HG03103 (cell line): ENCODE measurements around the gene HK3.

ENCODE experiments used
- ATAC-seq: cut with Tn5 transposase; IDR thresholded peaks from one replicate; pipeline ENCODE4 v1.9.1; 2021; ENCODE audit warnings: low read depth; ENCODE audit not compliant: unreplicated experiment

Gene HK3

DNA sequence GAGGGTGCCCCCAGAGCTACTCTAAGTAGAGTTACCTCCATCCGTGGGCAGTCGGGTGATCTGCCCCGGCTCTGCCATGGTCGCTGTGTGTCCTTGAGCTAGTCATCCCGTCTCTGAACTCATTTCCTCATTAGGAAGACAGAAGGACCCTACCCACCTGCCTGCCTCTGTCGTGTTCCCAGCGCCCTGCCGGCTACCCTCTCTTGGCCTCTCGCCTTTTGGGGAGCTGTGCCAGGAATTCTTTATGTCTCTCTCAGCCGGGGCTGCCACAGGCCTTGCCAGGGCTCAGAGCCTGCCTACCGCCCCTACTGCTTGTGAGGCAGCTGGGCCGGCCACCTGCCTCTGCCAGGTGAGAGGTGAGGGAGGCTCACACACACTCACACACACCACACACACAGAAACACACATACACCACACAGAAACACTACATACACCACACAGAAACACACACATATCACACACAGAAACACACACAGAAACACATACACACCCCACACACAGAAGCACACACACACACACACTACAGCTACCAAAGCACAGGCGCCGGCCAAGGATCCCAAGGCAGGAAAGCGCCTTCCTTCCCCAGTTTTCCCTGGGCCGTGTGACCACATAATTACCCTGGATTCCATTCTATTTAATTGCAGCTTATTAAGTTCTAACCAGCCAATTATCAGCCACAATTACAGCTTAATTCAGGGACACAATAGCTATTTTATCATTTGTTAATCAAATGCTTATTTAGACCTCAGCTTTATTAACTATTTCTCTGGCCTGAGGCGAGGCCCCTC is 47.1 kb downstream of the HK3 start:
- ATAC-seq: no peak

DNA sequence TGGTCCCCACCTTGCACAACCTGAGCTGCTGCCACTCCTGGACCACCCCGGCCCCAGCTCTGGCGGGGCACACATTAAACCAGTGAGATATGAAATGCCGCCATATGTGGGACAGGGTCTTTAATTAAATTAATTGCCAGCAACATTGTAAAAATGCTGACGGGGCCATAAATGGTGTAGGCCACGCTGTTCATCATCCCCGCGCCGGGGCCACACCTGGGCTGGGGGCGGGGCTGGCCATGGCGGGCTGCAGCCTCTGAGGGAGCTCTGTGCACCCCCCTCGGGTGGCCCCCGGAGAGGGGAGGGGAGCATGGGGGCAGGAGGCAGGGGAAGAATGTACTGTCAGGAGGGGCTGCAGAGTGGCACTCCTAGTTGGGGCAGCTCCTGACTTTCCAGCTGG is 47.8 kb downstream of the HK3 start:
- no peak for ATAC-seq

DNA sequence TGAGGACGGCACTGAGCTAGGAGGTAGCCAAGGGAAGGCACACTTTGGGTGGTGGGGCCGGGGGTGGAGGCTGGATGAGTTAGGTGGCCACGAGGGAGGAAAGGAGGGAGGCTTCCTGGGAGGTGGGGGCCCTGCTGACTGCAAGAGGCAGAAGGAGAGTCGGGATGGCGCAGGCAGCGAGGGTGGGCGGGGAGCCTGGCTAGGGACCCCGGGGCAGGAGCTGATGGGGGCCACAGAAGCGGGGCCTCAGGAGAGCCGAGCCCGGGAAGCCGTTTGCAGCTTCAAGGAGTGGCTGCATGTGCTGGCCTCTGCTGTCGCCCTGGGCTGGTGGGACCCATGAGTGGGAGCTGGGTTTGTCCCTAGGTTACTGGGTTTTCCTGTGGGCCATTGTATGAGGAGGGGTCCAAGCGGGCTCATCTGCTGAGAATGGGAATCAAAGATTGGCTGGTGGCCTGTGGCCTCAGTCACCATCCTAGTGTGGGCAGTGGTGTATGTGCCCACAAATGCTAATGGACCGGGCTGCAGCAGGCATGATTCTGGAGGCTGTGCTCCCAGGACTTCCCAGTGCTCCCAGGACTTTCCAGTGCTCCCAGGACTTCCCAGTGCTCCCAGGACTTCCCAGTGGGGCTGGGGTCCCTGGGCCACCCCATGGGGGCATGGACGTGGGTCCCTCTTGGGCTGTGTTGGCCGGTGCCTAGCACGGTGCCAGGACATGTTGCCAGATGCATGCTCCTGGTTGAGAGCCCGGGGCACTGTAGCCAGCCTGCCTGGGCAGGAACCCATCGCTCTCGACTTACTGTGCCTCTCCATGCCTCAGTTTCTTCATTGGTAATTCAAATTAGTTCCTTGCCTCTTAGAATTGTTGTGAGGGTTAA is 48.5 kb downstream of the HK3 start:
- no peak for ATAC-seq

DNA sequence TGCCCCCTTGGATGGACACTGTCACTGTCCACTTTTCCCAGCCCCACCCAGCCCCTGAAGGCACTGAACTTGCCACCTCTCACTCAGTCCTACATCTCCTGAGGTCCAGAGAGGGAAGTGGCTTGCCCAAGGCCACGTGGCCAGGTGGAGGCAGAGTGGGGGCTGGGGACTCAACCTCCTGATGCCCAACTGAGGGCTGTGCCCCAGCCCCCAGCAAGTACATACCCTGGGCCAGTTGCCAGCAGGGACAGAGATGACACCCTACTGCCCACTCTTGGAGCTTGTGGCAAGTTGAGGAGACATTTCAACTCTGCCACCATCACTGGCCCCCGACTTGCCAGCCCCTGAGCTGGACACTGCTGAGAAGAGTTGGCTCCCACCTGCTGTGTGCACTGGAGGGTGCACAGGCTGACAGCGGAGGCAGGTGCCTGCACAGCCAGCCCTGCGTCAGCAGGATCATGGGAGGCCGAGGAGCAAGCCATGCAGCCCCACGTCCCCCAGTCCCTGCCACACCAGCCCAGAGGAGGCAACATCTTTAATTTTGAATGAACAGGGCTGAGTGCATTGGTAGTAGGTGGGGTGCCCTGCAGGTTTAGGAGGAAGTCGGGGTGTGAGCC is 49.4 kb downstream of the HK3 start:
- ATAC-seq: no peak

DNA sequence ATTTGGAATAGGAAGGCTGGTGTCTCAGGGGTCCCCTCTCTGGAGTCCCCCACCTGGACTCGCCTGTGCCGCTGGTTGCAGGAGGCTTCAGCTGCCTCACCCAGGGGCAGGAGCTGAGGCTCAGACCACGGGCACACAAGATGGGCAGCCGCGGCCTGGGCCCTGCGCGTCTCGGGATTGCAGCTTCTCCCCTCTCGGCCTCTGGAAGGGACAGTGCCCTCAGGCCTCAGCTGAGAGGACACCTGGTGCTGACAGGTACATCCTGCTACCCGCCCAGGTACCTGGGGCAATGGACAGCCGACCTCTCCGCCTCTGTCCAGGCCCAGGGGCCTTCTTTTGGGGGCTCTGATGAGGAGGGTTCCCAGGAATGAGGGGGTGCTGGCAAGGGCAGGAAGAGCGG is 50.5 kb downstream of the HK3 start:
- ATAC-seq: no peak

DNA sequence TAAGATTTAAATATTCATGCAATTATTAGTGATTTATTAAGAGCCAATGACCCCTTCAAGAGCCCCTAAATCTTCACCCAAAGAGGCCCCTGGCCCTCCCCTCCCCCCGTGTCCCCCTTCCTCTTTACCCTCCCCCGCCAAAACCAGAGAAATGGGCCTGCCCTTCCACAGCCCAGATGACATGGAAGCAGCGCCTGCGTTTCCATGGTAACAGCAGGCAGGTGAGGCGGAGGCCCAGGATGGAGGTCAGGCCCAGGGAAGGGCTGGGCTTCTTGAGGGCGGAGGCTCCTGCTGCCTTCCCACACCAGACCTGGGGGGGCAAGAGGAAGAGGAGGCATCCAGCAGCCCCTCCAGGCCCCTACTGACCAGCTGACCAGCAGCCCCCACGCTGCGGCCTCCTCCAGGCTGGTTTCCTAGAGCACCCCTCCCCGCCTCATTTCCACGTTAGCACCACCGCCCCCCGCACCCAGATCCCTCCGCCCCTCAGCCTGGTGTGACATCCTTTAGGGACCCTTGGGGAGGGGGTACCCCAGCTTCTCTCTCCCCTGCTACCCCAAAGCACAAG is 51.3 kb downstream of the HK3 start:
- ATAC-seq: no peak

DNA sequence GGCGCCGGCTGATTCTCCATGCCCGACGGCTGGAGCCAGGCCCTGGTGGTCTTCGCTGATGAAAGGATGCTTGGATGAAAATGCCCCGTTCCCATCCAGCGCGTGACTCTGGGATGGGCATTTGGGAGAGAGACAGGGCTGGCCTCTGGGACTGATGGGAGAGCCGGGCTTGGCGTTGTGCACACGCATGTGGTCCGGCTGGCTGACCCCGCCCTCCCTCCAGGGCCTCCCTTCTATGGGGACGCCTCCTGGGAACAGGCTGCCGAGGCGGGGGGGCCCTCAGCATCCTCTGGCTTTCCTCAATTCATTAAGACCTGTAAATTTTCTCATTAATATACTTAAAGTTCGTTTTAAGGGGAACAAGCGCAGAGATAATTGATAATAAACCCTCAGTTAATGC is 52.0 kb downstream of the HK3 start:
- no peak for ATAC-seq

DNA sequence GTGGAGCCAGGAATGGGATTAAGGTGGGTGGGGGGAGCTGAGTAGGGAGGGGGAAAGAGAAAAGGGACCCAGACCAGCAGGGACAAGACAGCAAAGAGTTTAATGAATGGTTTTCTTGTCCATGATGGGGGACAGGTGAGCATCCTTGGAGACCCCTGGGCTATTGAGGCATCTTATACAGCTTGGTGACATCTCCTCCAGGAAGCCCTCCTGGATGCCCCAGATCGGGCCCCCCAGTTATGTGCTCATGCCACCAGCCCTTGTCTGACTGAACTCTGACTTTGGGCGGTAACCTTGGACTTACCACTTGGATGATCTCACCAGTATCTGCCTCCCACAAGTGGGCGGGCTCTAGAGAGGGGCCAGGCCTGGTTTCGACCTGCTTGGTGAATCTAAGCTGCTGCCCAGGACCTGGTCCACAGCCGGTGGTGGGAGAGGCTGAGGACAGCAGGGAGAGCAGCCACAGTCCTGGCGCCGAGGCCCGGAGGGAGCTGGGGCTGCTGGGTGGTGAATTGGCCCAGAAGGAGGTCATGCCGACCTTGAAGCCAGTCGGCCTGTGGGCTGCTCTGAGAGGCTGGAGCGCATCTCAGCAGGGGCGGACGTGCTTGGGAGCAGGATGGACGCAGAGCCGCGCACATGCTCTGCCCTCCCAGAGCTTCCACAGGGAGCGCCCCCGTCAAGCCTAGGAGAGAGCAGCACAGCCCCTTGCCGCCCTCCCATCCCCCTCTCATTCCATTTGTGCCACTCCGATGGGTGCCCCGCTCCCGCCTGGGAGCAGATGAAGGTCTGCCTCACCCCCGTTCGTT is 52.6 kb downstream of the HK3 start:
- ATAC-seq: no peak

DNA sequence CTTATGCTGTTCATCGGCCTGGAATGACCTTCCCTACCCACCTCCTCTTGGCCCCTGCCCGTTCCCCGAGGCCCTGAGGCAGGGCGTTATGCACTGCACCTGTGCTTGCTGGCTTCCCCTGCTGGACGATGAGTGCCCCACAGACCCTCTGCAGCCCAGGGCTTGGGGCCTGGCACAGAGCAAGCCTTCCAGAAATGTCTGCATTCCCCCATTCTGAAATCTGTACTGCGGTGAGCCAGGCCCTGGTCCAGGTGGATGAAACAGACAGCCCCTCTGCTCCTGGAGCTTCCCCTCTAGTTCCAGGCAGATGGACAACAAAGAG is 53.8 kb downstream of the HK3 start:
- no peak for ATAC-seq

DNA sequence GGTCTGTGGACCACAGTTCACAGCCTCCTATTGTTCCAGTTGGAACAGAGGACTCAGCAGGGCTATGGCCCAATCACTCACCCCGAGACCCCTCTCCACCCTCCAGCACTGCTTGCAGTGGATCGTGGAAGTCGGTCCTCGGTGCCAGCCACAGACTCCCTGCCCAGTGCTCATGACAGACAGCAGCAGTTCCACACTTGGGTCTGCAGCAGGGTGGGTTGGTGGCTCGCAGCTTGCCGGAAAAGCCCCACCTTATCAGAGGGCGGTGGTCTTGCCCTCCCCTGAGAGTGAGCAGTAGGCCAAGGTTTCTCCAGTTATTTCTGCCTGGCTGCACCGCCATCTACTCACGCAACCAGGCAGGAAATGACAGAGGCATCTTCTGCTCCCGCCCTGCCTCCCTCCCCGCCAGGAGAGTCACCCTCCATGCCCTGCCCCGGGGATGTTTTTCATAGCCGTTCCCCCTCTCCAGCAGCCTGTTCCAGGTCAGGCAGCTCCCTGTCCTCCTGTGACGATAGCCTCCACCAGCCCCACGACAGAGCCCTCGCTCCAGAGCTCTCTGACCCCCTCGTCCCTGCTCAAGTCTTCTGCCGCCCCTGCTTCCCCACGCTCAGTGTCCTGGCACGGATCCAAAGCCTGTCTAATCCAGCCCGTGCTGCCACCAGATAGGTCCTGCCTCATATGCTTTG is 54.3 kb downstream of the HK3 start:
- no peak for ATAC-seq

DNA sequence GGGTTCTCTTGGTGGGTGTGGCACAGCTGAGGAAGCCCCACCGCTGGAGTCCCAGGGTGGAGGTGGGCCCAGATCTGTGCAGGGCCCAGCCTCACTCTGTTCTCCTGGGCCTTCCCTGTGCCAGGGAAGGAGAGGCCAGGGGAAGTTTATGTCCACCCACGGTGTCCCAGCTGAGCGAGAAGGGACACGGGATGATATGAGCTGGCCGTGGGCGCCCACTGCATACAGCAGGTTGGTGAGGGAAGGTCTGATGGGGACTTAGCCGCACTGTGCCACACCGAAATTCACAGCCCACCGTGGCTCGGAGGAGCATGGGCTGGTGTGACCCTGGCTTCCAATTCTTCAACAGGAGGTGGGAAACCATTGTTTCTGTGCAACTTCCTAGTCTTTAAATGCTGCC is 54.9 kb downstream of the HK3 start:
- ATAC-seq: no peak

DNA sequence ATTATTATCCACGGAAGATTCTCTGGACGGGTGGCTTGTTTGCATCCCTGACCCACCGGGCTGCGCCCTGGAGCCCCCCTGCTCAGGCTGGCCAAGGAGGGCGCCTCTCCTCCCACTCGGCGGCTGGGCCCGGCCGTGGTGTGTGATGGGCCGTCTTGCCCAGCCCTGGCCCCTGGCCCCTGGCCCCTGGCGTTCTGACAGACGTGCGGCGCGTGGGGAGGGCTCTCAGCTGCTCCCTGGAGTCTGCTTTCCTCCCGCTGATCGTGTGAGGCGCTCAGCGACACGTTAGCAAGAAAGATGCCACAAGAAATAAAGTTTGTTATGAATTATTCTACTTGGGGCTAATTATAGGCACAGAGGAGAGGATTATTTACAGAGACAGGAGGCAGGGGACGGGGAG is 55.5 kb downstream of the HK3 start:
- no peak for ATAC-seq

DNA sequence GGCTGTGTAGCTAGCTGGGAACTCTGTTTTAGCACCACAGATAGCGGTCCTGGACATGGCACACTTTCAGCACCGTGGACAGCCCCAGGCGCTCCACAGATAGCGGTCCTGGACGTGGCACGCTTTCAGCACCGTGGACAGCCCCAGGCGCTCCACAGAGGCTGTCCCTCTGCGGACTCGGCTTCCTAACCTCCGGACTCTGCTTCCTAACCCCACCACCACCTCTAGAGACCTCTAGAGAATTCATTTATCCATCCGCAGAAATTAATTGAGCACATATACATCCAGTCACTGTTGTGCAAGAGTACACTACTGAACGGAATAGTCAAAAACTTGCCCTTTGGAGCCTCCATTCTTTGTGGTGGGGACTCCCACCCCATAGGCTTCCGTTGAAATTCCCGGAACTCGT is 61.4 kb downstream of the HK3 start:
- ATAC-seq: no peak

DNA sequence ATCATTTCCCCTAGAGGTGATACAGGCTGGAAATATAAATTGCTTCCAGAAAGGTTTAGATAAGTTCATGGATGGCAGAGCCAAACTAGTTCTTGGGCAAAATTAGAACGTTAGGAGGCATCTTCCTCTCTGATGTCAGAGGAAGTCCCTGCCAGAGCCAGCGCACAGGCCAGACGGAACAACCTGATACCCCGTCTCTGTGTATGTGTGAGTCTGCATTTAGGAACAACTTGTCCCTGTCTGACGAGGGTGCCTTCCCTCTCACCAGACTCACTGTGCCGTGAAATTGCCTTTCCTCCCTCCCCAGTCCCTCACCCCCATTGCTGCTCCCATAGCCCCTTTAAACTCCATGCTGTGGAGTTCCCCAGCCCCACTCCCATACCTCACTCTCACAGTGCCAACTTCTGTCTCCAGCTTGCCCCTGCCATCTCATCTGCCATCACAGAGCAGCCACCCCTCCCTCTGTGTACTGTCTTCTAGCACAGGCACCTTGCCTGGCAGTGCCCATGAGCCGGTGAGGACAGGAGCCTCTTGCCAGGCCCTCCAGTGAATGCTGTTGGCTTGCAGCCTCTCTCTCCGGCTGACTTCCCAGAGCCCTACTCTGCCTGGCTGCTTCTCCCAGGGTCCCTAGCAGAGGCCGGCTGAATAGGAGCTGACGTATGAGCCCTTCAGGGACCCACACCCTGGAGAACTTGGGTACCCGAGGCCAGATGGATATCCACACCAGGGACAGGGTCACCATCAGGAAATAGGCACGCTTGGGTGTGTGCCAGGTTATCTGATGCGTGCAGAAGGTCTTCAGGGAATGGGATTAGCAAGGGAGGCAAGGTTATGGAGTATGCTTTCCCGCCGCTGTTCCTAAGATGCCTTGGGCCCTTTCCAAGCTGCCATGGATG is 62.1 kb downstream of the HK3 start:
- ATAC-seq: no peak

DNA sequence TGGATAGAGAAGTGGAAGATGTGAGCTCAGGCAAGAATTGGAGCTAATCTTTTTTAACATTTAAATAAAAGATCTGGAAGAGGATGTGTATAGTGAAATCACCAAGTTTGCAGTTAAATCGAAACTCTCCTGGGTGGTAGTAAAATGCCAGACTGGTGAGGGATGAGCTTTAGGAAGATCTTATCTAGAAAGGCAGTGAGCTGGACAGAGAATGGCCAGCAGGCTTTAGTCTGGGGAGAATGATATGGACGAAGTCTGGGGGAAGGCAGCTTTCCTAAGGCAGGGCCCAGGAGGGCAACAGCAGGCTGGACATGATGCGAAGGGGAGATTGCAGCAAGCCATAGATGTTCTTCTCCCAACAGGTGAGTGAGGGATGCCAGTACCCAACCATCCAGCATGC is 63.2 kb downstream of the HK3 start:
- ATAC-seq: no peak

DNA sequence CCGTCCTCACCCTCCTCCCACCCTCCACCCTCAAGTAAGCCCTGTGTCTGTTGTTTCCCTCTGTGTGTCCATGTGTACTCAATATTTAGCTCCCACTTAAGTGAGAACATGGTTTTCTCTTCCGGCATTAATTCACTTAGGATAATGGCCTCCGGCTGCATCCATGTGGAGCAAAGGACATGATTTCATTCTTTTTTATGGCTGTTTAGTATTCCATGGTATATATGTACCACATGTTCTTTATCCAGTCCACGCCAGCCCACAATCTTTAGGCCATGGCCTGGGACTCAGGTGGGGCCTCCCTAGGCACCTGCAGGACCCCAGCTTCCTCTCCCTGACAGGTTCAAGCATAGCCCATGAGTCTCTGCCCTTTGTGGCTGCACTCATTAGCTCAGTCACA is 65.9 kb downstream of the HK3 start:
- ATAC-seq: no peak

DNA sequence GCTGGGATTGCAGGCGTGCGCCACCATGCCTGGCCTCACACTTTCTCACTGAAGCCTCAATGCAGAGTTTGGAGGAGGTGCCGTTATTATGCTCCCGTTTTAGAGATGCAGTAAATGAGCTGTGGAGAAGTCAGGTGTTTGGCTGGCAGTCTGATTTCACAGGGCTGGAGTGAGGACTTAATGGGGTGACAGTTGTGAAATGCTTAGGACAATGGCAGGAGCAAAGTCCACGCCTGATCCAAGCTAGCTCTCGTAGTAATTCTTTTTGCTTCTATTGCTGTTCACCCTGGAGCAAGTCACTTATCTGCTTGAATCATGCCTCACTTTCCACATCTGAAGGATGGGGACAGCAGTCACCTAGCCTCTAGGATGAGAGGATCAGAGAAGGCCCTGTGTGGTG is 67.0 kb downstream of the HK3 start:
- no peak for ATAC-seq

DNA sequence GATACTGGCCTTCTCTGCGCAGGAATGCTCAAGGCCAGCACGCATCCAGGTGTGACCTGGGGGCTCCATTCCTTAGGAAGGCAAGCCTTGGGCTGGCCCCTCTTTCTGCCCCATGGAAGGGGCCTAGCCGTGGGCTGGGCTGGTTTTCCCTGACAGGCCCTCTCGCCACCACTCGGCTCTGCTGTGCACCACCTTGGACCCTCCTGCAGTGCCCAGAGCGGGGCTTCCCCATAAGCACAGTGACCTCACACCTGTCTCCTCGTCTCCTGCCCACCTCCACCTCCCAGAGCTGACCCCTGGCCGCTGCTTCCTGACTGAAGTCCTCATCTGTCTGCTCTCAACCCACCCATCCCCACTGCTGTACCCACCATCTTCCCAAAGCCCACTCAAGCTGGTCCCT is 67.7 kb downstream of the HK3 start:
- ATAC-seq: no peak

DNA sequence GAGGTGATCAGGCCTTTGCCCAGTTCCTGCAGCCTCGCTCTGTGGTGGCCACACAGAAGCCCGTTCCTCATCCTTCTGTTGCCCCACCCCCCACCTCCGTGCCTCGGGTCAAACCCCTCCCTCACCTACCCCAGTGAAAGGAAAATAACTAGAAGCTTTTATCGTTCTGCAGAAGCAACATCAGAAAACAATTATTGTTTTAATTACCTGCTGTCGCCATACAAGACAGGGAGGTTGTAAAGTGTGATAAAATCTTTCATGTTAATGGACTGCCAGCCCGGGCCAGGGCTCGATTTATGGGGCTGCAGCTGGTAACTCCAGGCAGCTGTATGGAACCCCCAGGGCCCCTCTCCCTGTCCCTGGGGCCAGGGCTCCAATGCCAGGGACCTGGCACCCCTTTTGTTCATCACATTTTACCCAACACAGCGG is 68.1 kb downstream of the HK3 start:
- ATAC-seq: no peak
